Tibial artery (tissue), 4 donors: Measurements from ENCODE around the gene TADA3.

ENCODE experiments used
- DNase-seq, 2 donors: peaks; one replicate each; pipeline ENCODE4 v3.0.0-alpha.2; 2019
- H3K27ac ChIP-seq, 2 donors: fragments of 200-600 bp; sonication (generic) in 1 of 2; 1 replicate in 1 of 2; 2 replicates in 1 of 2; pipeline ENCODE4 v1.5.1; 2018 to 2019; ENCODE audit warnings: mild to moderate bottlenecking in 1 of 2
- H3K27me3 ChIP-seq, 2 donors: fragments of 200-600 bp; sonication (generic) in 1 of 2; one replicate each; pipeline versions ENCODE4 v1.5.1 to v1.6.0; 2016 to 2019
- H3K36me3 ChIP-seq, 3 donors: fragments of 200-600 bp; sonication (generic) in 2 of 3; one replicate each; pipeline ENCODE4 v1.5.1; 2016 to 2019; ENCODE audit warnings: mild to moderate bottlenecking in 2 of 3
- H3K4me1 ChIP-seq, 4 donors: fragments of 200-600 bp; sonication (generic) in 2 of 4; 1 replicate in 3 of 4; 2 replicates in 1 of 4; pipeline ENCODE4 v1.5.1; 2016 to 2019
- H3K4me3 ChIP-seq, 2 donors: fragments of 200-600 bp; sonication (generic) in 1 of 2; 1 replicate in 1 of 2; 2 replicates in 1 of 2; pipeline ENCODE4 v1.5.1; 2018 to 2019; ENCODE audit warnings: mild to moderate bottlenecking in 2 of 2
- H3K9me3 ChIP-seq, 3 donors: fragments of 200-600 bp; sonication (generic) in 1 of 3; one replicate each; pipeline ENCODE4 v1.5.1; 2016 to 2019
- CTCF ChIP-seq, 2 experiments: fragments of 200-600 bp in 1 of 2; fragments of 450-650 bp in 1 of 2; IDR thresholded peaks; one replicate each; pipeline ENCODE4 v1.5.1; 2017 to 2019; ENCODE audit warnings: antibody characterized with exemption in 2 of 2, mild to moderate bottlenecking in 1 of 2, moderate library complexity in 1 of 2
- intact Hi-C: fragments of 100-400 bp; cut with DNase I; formaldehyde crosslinking; loops from one replicate; pipeline ENCODE4 v1.15.0; 2023; ENCODE audit warnings: low total_unique reads

TADA3 gene

GRCh38 chr3:9730657-9731205 lies 61.5 kb downstream of the TADA3 start:
- peaks cover 8 to 23% (median 12%) of the 10 kb centered on the region in 3 donors for H3K36me3 ChIP-seq
- peak overlapping the region; percentile 88 to 98 for H3K27ac ChIP-seq
- peaks cover 11 to 27% (median 22%) of the 10 kb centered on the region in 4 donors for H3K4me1 ChIP-seq
- peak overlapping the region; percentile 91 to 100 for H3K4me3 ChIP-seq
- no peak for DNase-seq
- TF ChIP-seq CTCF (IDR thresholded peaks at IDR 0.05), result no peak
- intact Hi-C loops, result loop anchor here (5.0 kb wide), 1 partner anchor 202 kb away; the partner anchor contains the start of gene CRELD1
- H3K27me3 ChIP-seq, result no peaks in the 10 kb centered on the region
- H3K9me3 ChIP-seq, result no peaks in the 10 kb centered on the region
